Lung (tissue), 12 donors: ENCODE results near the gene CD300H. TPM values are rescaled to one million over a fixed set of nuclear protein-coding genes. Genes with fewer than 3 reads are reported as not detected.

Source experiments
- ATAC-seq: fragments of 200-7000 bp; cut with Tn5 transposase; one replicate; pipeline ENCODE4 v1.9.1; 2020; ENCODE audit warnings: moderate number of reproducible peaks; ENCODE audit not compliant: insufficient read depth, low FRiP score
- DNase-seq, 3 donors: peaks; one replicate each; pipeline ENCODE4 v3.0.0-alpha.2; 2013 to 2017
- H3K27ac ChIP-seq, 2 donors: one replicate each; pipeline ENCODE4 v1.5.1; 2013; ENCODE audit warnings: mild to moderate bottlenecking in 2 of 2, moderate library complexity in 2 of 2, control low read depth in 1 of 2, inconsistent platforms in 1 of 2, low read depth in 1 of 2, low read length in 1 of 2
- H3K27me3 ChIP-seq, 3 donors: one replicate each; pipeline ENCODE4 v1.5.1; 2013; ENCODE audit warnings: low read length in 2 of 3; ENCODE audit not compliant: control insufficient read depth in 3 of 3, insufficient read depth in 3 of 3
- H3K36me3 ChIP-seq, 4 donors: one replicate each; pipeline ENCODE4 v1.5.1; 2013; ENCODE audit warnings: low read length in 4 of 4, mild to moderate bottlenecking in 1 of 4, moderate library complexity in 1 of 4; ENCODE audit not compliant: control insufficient read depth in 4 of 4, insufficient read depth in 4 of 4
- H3K4me1 ChIP-seq, 5 donors: one replicate each; pipeline ENCODE4 v1.5.1; 2013; ENCODE audit warnings: low read length in 5 of 5, mild to moderate bottlenecking in 2 of 5, moderate library complexity in 1 of 5; ENCODE audit not compliant: control insufficient read depth in 5 of 5, insufficient read depth in 5 of 5
- H3K4me3 ChIP-seq: one replicate; pipeline ENCODE4 v1.5.1; 2013; ENCODE audit warnings: mild to moderate bottlenecking, control low read depth, moderate library complexity
- H3K9ac ChIP-seq, 2 donors: one replicate each; pipeline ENCODE4 v1.5.1; 2013; ENCODE audit warnings: low read length in 2 of 2, control low read depth in 1 of 2; ENCODE audit not compliant: insufficient read depth in 1 of 2
- H3K9me3 ChIP-seq, 4 donors: one replicate each; pipeline ENCODE4 v1.5.1; 2013; ENCODE audit warnings: low read length in 3 of 4, mild to moderate bottlenecking in 1 of 4, moderate library complexity in 1 of 4; ENCODE audit not compliant: control insufficient read depth in 4 of 4, insufficient read depth in 3 of 4
- CTCF ChIP-seq: IDR thresholded peaks from 2 replicates; pipeline ENCODE4 v1.5.1; 2012; ENCODE audit warnings: mild to moderate bottlenecking; ENCODE audit errors: control extremely low read depth, extremely low read depth
- WGBS, 2 donors: extraction: QIAGEN DNeasy Blood & Tissue Kit; methylation state at CpG; one replicate each; pipeline ENCODE4 v1.1.7; 2013; 5-methylcytosine and 5-hydroxymethylcytosine counted together
- polyA plus RNA-seq, 2 donors: library from polyadenylated mRNA; stranded (reverse); fragments of 200-250 nt; gene quantifications; one replicate each; pipeline ENCODE4 v1.2.1, GENCODE V29; 2013
- total RNA-seq, 2 donors: library from RNA; depleted of rRNA in 1 of 2; stranded (reverse); fragments of >200 nt in 1 of 2; gene quantifications; one replicate each; pipeline ENCODE4 v1.2.1, GENCODE V29; 2014 to 2021
- donor health status: control.
- donor health status: control.
- donor health status: Bipolar disorder and iron deficiency.
- donor health status: healthy.
- donor health status: DM: yes; HTN: yes; CAD: no.

Gene CD300H
- total and polyA plus RNA-seq, 4 donors = 1.1 to 11.9 (median 3.4) TPM; not detected in 1

- Histone ChIP-seq H3K4me3 (no peak within 1 kb of the TSS), H3K27ac (peak within 1 kb of the TSS in 1 of 2 donors; percentile 21), H3K27me3 (no peaks in the 10 kb centered on the region), H3K4me1 (no peaks in the 10 kb centered on the region), H3K9ac (no peak within 1 kb of the TSS), H3K9me3 (no peaks in the 10 kb centered on the region), H3K36me3 (no peaks in the 10 kb centered on the region)
- no peak for TF ChIP-seq CTCF
- 43 to 57% methylated on average over 10 of the region's 10 CpGs for WGBS, 2 donors
- ATAC-seq (no peak), DNase-seq (no peak)
Measured at GRCh38 chr17:74531231-74531761, 36.0 kb downstream of the CD300H start, which contains the start of gene CD300LB. Gene CD300LB (minus strand): TSS chr17:74531475. CDS start chr17:74531350, 125 bp downstream.

GRCh38 chr17:74530831-74531150 is 36.5 kb downstream of the CD300H start:
- Histone ChIP-seq H3K4me3 (no peak overlapping the region), H3K27me3 (no peaks in the 10 kb centered on the region), H3K9me3 (no peaks in the 10 kb centered on the region), H3K9ac (no peak overlapping the region), H3K27ac (no peak overlapping the region), H3K4me1 (no peaks in the 10 kb centered on the region), H3K36me3 (no peaks in the 10 kb centered on the region)
- 86 to 89% methylated on average over 5 of the region's 5 CpGs for WGBS, 2 donors
- ATAC-seq (no peak), DNase-seq (no peak)
- no peak for TF ChIP-seq CTCF

GRCh38 chr17:74529243-74529642 is 38.1 kb downstream of the CD300H start:
- H3K4me3 ChIP-seq = no peak overlapping the region
- no peak overlapping the region for H3K27ac ChIP-seq
- DNase-seq = no peak
- H3K36me3 ChIP-seq = no peaks in the 10 kb centered on the region
- WGBS, 2 donors = 88 to 89% methylated on average over 5 of the region's 5 CpGs
- no peaks in the 10 kb centered on the region for H3K4me1 ChIP-seq
- H3K27me3 ChIP-seq = no peaks in the 10 kb centered on the region
- H3K9ac ChIP-seq = no peak overlapping the region
- no peak for TF ChIP-seq CTCF
- H3K9me3 ChIP-seq = no peaks in the 10 kb centered on the region
- ATAC-seq = no peak

- 65 to 70% methylated on average over 8 of the region's 8 CpGs for WGBS, 2 donors
- Histone ChIP-seq H3K9me3 (no peaks in the 10 kb centered on the region), H3K4me3 (no peak overlapping the region), H3K36me3 (no peaks in the 10 kb centered on the region), H3K9ac (no peak overlapping the region), H3K4me1 (no peaks in the 10 kb centered on the region), H3K27me3 (no peaks in the 10 kb centered on the region), H3K27ac (no peak overlapping the region)
- DNase-seq (peak in 2 of 3 donors; percentile 15 to 34), ATAC-seq (no peak)
- TF ChIP-seq CTCF = no peak
Measured at GRCh38 chr17:74528491-74529199, 38.7 kb downstream of the CD300H start.
